Neural cell (in vitro differentiated cells): ENCODE data around the gene TNFAIP8L3. TPM values are rescaled to one million over a fixed set of nuclear protein-coding genes. Genes with fewer than 3 reads are reported as not detected.

Experiments used
- H2AFZ ChIP-seq: fragments of 200-600, 300-800 bp; sonication (generic), shearing (Covaris generic); 2 replicates; pipeline ENCODE4 v1.6.0; 2014; ENCODE audit warnings: low read depth, mild to moderate bottlenecking, antibody characterized with exemption, low read length, moderate library complexity
- H3F3A ChIP-seq: fragments of 200-600 bp; shearing (Covaris generic); 2 replicates; pipeline ENCODE4 v1.6.1; 2016; ENCODE audit warnings: mild to moderate bottlenecking, moderate library complexity, mixed read lengths, antibody characterized with exemption, low read length; ENCODE audit not compliant: insufficient read depth, poor library complexity, severe bottlenecking
- H3K27ac ChIP-seq: fragments of 200-600, 300-800 bp; sonication (generic), shearing (Covaris generic); 2 replicates; pipeline ENCODE4 v1.5.1; 2014; ENCODE audit warnings: mild to moderate bottlenecking, low read length, moderate library complexity
- H3K27me3 ChIP-seq: fragments of 300-800, 200-600 bp; sonication (generic), shearing (Covaris generic); 2 replicates; pipeline ENCODE4 v1.6.0; 2014; ENCODE audit warnings: mild to moderate bottlenecking, low read depth, low read length, moderate library complexity; ENCODE audit not compliant: insufficient read depth
- H3K36me3 ChIP-seq: fragments of 300-800, 200-600 bp; sonication (generic), shearing (Covaris generic); 2 replicates; pipeline ENCODE4 v1.5.1; 2014; ENCODE audit warnings: mild to moderate bottlenecking, antibody characterized with exemption, low read length, moderate library complexity; ENCODE audit not compliant: insufficient read depth
- H3K4me2 ChIP-seq: fragments of 300-800, 200-600 bp; sonication (generic), shearing (Covaris generic); 2 replicates; pipeline ENCODE4 v1.6.0; 2014; ENCODE audit warnings: mild to moderate bottlenecking, low read length
- H3K4me3 ChIP-seq: fragments of 300-800, 200-600 bp; sonication (generic), shearing (Covaris generic); 2 replicates; pipeline ENCODE4 v1.5.1; 2014; ENCODE audit warnings: mild to moderate bottlenecking, low read length, moderate library complexity
- H3K79me2 ChIP-seq: fragments of 200-600 bp; shearing (Covaris generic); replicated peaks from 2 replicates; pipeline ENCODE4 v1.6.0; 2014; ENCODE audit warnings: mild to moderate bottlenecking, low read length, moderate library complexity; ENCODE audit not compliant: insufficient read depth
- H3K9ac ChIP-seq: fragments of 300-800, 200-600 bp; sonication (generic), shearing (Covaris generic); 2 replicates; pipeline ENCODE4 v1.6.1; 2016; ENCODE audit warnings: mild to moderate bottlenecking, low read length, mixed read lengths
- H3K9me2 ChIP-seq: fragments of 200-600 bp; shearing (Covaris generic); 2 replicates; pipeline ENCODE4 v1.6.1; 2016; ENCODE audit warnings: mild to moderate bottlenecking, low read length, mixed read lengths; ENCODE audit not compliant: insufficient read depth
- H3K9me3 ChIP-seq: fragments of 200-600, 300-800 bp; sonication (generic), shearing (Covaris generic); 2 replicates; pipeline ENCODE4 v1.6.1; 2016; ENCODE audit warnings: mild to moderate bottlenecking, mixed run types, low read length, moderate library complexity, mixed read lengths
- H4K20me1 ChIP-seq: fragments of 200-600 bp; shearing (Covaris generic); 2 replicates; pipeline ENCODE4 v1.6.1; 2016; ENCODE audit warnings: mild to moderate bottlenecking, mixed run types; ENCODE audit not compliant: insufficient read depth
- EP300 ChIP-seq: fragments of 450-650 bp; conservative IDR thresholded peaks from 2 replicates; pipeline ENCODE4 v1.6.1; 2014; ENCODE audit warnings: antibody characterized with exemption, mild to moderate bottlenecking, moderate library complexity; ENCODE audit not compliant: poor library complexity, severe bottlenecking
- EZH2 ChIP-seq: fragments of 200-600, 300-800 bp; shearing (Covaris generic), sonication (generic); IDR thresholded peaks from 2 replicates; pipeline ENCODE4 v1.6.1; 2014; ENCODE audit warnings: antibody characterized with exemption, low read length, borderline replicate concordance, mild to moderate bottlenecking; ENCODE audit not compliant: insufficient read depth, poor library complexity, severe bottlenecking
- MXI1 ChIP-seq: fragments of 450-650 bp; conservative IDR thresholded peaks from 2 replicates; pipeline ENCODE4 v1.6.1; 2014; ENCODE audit warnings: antibody characterized with exemption, mild to moderate bottlenecking; ENCODE audit not compliant: poor library complexity, severe bottlenecking
- POLR2AphosphoS5 ChIP-seq: IDR thresholded peaks from 2 replicates; pipeline ENCODE4 v1.6.1; 2012
- RAD21 ChIP-seq: fragments of 450-650 bp; conservative IDR thresholded peaks from 2 replicates; pipeline ENCODE4 v1.6.1; 2014; ENCODE audit warnings: antibody characterized with exemption, mild to moderate bottlenecking, moderate library complexity
- SMC3 ChIP-seq: fragments of 450-650 bp; conservative IDR thresholded peaks from 2 replicates; pipeline ENCODE4 v1.6.1; 2014; ENCODE audit warnings: antibody characterized with exemption, mild to moderate bottlenecking, moderate library complexity; ENCODE audit not compliant: poor library complexity
- TAF1 ChIP-seq: IDR thresholded peaks from 2 replicates; pipeline ENCODE4 v1.6.1; 2012; ENCODE audit warnings: low read depth
- polyA plus RNA-seq: library from polyadenylated mRNA; depleted of rRNA; stranded (reverse); fragments of >200 nt; gene quantifications from 2 replicates; pipeline ENCODE4 v1.2.3, GENCODE V29; 2014
- TF ChIP-seq, protein P1 (sequence below): fragments of 450-650 bp; IDR thresholded peaks from 2 replicates; pipeline ENCODE4 v1.5.1; 2014; ENCODE audit warnings: antibody characterized with exemption, mild to moderate bottlenecking, moderate library complexity; ENCODE audit not compliant: poor library complexity, severe bottlenecking
- TF ChIP-seq, protein P2 (sequence below): IDR thresholded peaks from 2 replicates; pipeline ENCODE4 v1.6.1; 2012; ENCODE audit warnings: borderline replicate concordance

The TNFAIP8L3 gene
- polyA plus RNA-seq, 1 donor from 2014 or later, result 0.16 TPM

DNA sequence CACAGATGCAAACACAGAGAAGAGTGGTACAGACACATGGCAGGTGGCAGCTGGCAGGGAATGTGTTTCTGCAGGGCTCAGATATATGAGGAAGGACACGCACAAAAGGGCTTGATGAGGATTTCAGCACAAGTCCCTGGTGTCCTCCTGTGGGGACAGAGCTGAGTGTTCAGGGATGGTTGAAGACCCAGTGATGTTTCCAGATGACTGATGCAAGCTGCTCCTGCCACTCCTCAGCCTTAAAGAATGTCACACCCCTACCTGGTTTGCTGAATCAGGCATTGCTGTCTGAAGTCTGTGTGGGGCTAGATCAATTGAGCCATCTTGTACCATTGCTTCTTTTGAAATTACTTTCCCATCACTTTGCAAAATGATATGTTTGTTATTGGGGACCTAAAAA, 40.2 kb downstream of the TNFAIP8L3 start:
- Histone ChIP-seq H3K9me2 (no peaks in the 10 kb centered on the region), H3K4me3 (no peak overlapping the region), H2AFZ (no peak overlapping the region), H3F3A (no peaks in the 10 kb centered on the region), H3K36me3 (no peaks in the 10 kb centered on the region), H3K4me2 (no peak overlapping the region), H3K9ac (no peak overlapping the region), H3K79me2 (no peaks in the 10 kb centered on the region), H4K20me1 (no peaks in the 10 kb centered on the region), H3K9me3 (no peaks in the 10 kb centered on the region), H3K27me3 (no peaks in the 10 kb centered on the region), H3K27ac (no peak overlapping the region)
- TF ChIP-seq, protein P1, sequence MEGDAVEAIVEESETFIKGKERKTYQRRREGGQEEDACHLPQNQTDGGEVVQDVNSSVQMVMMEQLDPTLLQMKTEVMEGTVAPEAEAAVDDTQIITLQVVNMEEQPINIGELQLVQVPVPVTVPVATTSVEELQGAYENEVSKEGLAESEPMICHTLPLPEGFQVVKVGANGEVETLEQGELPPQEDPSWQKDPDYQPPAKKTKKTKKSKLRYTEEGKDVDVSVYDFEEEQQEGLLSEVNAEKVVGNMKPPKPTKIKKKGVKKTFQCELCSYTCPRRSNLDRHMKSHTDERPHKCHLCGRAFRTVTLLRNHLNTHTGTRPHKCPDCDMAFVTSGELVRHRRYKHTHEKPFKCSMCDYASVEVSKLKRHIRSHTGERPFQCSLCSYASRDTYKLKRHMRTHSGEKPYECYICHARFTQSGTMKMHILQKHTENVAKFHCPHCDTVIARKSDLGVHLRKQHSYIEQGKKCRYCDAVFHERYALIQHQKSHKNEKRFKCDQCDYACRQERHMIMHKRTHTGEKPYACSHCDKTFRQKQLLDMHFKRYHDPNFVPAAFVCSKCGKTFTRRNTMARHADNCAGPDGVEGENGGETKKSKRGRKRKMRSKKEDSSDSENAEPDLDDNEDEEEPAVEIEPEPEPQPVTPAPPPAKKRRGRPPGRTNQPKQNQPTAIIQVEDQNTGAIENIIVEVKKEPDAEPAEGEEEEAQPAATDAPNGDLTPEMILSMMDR, result no peak
- TF ChIP-seq, protein P2, sequence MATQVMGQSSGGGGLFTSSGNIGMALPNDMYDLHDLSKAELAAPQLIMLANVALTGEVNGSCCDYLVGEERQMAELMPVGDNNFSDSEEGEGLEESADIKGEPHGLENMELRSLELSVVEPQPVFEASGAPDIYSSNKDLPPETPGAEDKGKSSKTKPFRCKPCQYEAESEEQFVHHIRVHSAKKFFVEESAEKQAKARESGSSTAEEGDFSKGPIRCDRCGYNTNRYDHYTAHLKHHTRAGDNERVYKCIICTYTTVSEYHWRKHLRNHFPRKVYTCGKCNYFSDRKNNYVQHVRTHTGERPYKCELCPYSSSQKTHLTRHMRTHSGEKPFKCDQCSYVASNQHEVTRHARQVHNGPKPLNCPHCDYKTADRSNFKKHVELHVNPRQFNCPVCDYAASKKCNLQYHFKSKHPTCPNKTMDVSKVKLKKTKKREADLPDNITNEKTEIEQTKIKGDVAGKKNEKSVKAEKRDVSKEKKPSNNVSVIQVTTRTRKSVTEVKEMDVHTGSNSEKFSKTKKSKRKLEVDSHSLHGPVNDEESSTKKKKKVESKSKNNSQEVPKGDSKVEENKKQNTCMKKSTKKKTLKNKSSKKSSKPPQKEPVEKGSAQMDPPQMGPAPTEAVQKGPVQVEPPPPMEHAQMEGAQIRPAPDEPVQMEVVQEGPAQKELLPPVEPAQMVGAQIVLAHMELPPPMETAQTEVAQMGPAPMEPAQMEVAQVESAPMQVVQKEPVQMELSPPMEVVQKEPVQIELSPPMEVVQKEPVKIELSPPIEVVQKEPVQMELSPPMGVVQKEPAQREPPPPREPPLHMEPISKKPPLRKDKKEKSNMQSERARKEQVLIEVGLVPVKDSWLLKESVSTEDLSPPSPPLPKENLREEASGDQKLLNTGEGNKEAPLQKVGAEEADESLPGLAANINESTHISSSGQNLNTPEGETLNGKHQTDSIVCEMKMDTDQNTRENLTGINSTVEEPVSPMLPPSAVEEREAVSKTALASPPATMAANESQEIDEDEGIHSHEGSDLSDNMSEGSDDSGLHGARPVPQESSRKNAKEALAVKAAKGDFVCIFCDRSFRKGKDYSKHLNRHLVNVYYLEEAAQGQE, result no peak
- TF ChIP-seq POLR2AphosphoS5, result no peak
- TF ChIP-seq RAD21, result no peak
- TF ChIP-seq TAF1, result no peak
- no peak for TF ChIP-seq SMC3
- TF ChIP-seq EZH2, result no peak
- no peak for TF ChIP-seq MXI1
- no peak for TF ChIP-seq EP300

DNA sequence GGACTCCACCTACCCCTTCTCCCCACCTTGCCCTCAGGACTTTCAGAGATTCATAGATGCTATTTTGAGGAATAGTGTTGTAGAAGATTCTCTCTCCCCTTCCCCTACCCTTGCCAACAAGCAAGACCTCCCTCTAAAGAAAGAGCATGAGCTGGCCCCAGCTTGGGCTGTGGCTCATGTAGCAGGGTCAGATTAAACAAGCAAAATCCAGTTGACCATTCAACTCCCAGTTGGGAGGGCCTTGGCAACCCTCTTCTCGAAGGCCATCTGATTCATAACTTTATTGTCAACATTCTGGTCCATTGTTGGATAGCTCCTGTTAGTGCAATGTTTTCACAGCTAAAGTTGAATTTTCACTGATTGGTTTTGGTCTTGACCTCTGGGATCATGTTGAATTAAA, 41.1 kb downstream of the TNFAIP8L3 start:
- Histone ChIP-seq H3K9me3 (no peaks in the 10 kb centered on the region), H3K27ac (no peak overlapping the region), H3K36me3 (no peaks in the 10 kb centered on the region), H4K20me1 (no peaks in the 10 kb centered on the region), H3K9ac (no peak overlapping the region), H3K4me3 (no peak overlapping the region), H3K4me2 (no peak overlapping the region), H3K27me3 (no peaks in the 10 kb centered on the region), H2AFZ (no peak overlapping the region), H3K9me2 (no peaks in the 10 kb centered on the region), H3F3A (no peaks in the 10 kb centered on the region), H3K79me2 (no peaks in the 10 kb centered on the region)
- TF ChIP-seq MXI1, result no peak
- no peak for TF ChIP-seq TAF1
- no peak for TF ChIP-seq RAD21
- TF ChIP-seq POLR2AphosphoS5, result no peak
- TF ChIP-seq EP300, result no peak
- TF ChIP-seq, protein P2, result no peak
- TF ChIP-seq EZH2, result no peak
- TF ChIP-seq, protein P1, result no peak
- no peak for TF ChIP-seq SMC3
